Mesendoderm (in vitro differentiated cells): ENCODE measurements around the gene WNT7A.

Source experiments
- DNase-seq: peaks from one replicate; pipeline ENCODE4 v3.0.0; 2013
- H2AK5ac ChIP-seq: 2 replicates; pipeline ENCODE4 v1.6.1; 2013; ENCODE audit warnings: low read length, inconsistent platforms
- H2BK120ac ChIP-seq: 2 replicates; pipeline ENCODE4 v1.6.1; 2013; ENCODE audit warnings: low read depth, mild to moderate bottlenecking, low read length, moderate library complexity, mixed read lengths
- H2BK15ac ChIP-seq: replicated peaks from 2 replicates; pipeline ENCODE4 v1.6.1; 2013; ENCODE audit warnings: low read depth, mild to moderate bottlenecking, moderate library complexity
- H2BK5ac ChIP-seq: 2 replicates; pipeline ENCODE4 v1.6.1; 2013; ENCODE audit warnings: low read length, inconsistent platforms
- H3K18ac ChIP-seq: 2 replicates; pipeline ENCODE4 v1.6.1; 2013; ENCODE audit warnings: mild to moderate bottlenecking, low read length, mixed read lengths
- H3K23ac ChIP-seq: one replicate; pipeline ENCODE4 v1.6.1; 2013; ENCODE audit warnings: low read length
- H3K27ac ChIP-seq: 2 replicates; pipeline ENCODE4 v1.5.1; 2013; ENCODE audit warnings: low read depth, mild to moderate bottlenecking, inconsistent platforms, low read length, moderate library complexity
- H3K27me3 ChIP-seq: 2 replicates; pipeline ENCODE4 v1.6.1; 2013; ENCODE audit warnings: low read length, control low read depth, mild to moderate bottlenecking, inconsistent platforms; ENCODE audit not compliant: insufficient read depth, poor library complexity
- H3K36me3 ChIP-seq: 2 replicates; pipeline ENCODE4 v1.6.1; 2013; ENCODE audit warnings: low read length, inconsistent platforms; ENCODE audit not compliant: control insufficient read depth, insufficient read depth
- H3K4ac ChIP-seq: one replicate; pipeline ENCODE4 v1.6.1; 2013; ENCODE audit warnings: low read depth, mild to moderate bottlenecking, low read length, moderate library complexity
- H3K4me1 ChIP-seq: 2 replicates; pipeline ENCODE4 v1.6.1; 2013; ENCODE audit warnings: low read depth, low read length, inconsistent platforms; ENCODE audit not compliant: control insufficient read depth
- H3K4me2 ChIP-seq: 2 replicates; pipeline ENCODE4 v1.6.1; 2013; ENCODE audit warnings: low read length
- H3K4me3 ChIP-seq: 2 replicates; pipeline ENCODE4 v1.5.1; 2013; ENCODE audit warnings: mild to moderate bottlenecking, low read length
- H3K56ac ChIP-seq: one replicate; pipeline ENCODE4 v1.6.1; 2013; ENCODE audit warnings: low read length
- H3K79me1 ChIP-seq: 2 replicates; pipeline ENCODE4 v1.6.1; 2013; ENCODE audit warnings: low read length, inconsistent platforms
- H3K79me2 ChIP-seq: 2 replicates; pipeline ENCODE4 v1.6.1; 2013; ENCODE audit warnings: mild to moderate bottlenecking, low read length; ENCODE audit not compliant: control insufficient read depth, insufficient read depth
- H3K9ac ChIP-seq: 2 replicates; pipeline ENCODE4 v1.6.1; 2013; ENCODE audit warnings: low read length, inconsistent platforms
- H4K5ac ChIP-seq: one replicate; pipeline ENCODE4 v1.6.1; 2013; ENCODE audit warnings: low read length
- H4K8ac ChIP-seq: one replicate; pipeline ENCODE4 v1.6.1; 2013; ENCODE audit warnings: low read depth, mild to moderate bottlenecking, control low read depth, low read length, moderate library complexity
- WGBS: extraction: QIAGEN DNeasy Blood & Tissue Kit; methylation state at CpG from one replicate; pipeline ENCODE4 v1.1.7; 2013; ENCODE audit warnings: low lambda C conversion rate, missing lambda C conversion rate; ENCODE audit not compliant: insufficient coverage; ENCODE audit errors: extremely low coverage; 5-methylcytosine and 5-hydroxymethylcytosine counted together

WNT7A gene

GRCh38 chr3:13867732-13868131 lies 12.1 kb downstream of the WNT7A start:
- Histone ChIP-seq H2BK120ac (no peak overlapping the region), H3K4me1 (no peaks in the 10 kb centered on the region), H3K27me3 (no peaks in the 10 kb centered on the region), H3K18ac (no peak overlapping the region), H4K5ac (no peak overlapping the region), H3K36me3 (no peaks in the 10 kb centered on the region), H3K23ac (no peak overlapping the region), H3K9ac (no peak overlapping the region), H2AK5ac (no peak overlapping the region), H2BK5ac (no peak overlapping the region), H3K56ac (no peak overlapping the region), H3K4me3 (no peak overlapping the region), H2BK15ac (no peak overlapping the region), H3K79me2 (no peaks in the 10 kb centered on the region), H4K8ac (no peak overlapping the region), H3K27ac (no peak overlapping the region), H3K4me2 (no peak overlapping the region), H3K79me1 (no peaks in the 10 kb centered on the region), H3K4ac (no peak overlapping the region)
- DNase-seq, result no peak
- WGBS, result no CpG with 5 or more reads among the region's 3 CpGs

- Histone ChIP-seq H3K18ac (no peak overlapping the region), H4K5ac (no peak overlapping the region), H2AK5ac (no peak overlapping the region), H3K27me3 (no peaks in the 10 kb centered on the region), H3K36me3 (no peaks in the 10 kb centered on the region), H3K4me1 (no peaks in the 10 kb centered on the region), H3K4me3 (no peak overlapping the region), H3K23ac (no peak overlapping the region), H2BK5ac (no peak overlapping the region), H2BK120ac (no peak overlapping the region), H3K56ac (no peak overlapping the region), H3K4ac (no peak overlapping the region), H2BK15ac (no peak overlapping the region), H3K27ac (no peak overlapping the region), H3K79me1 (no peaks in the 10 kb centered on the region), H4K8ac (no peak overlapping the region), H3K4me2 (no peak overlapping the region), H3K79me2 (no peaks in the 10 kb centered on the region), H3K9ac (no peak overlapping the region)
- DNase-seq, result no peak
- WGBS, result no CpG with 5 or more reads among the region's 14 CpGs
Observed at GRCh38 chr3:13866041-13866965, 13.6 kb downstream of the WNT7A start.

GRCh38 chr3:13865581-13865980 lies 14.3 kb downstream of the WNT7A start:
- Histone ChIP-seq H3K9ac (no peak overlapping the region), H2BK5ac (no peak overlapping the region), H4K8ac (no peak overlapping the region), H3K56ac (no peak overlapping the region), H3K79me2 (no peaks in the 10 kb centered on the region), H3K4me3 (no peak overlapping the region), H3K79me1 (no peaks in the 10 kb centered on the region), H3K27ac (no peak overlapping the region), H2BK120ac (no peak overlapping the region), H3K4me1 (no peaks in the 10 kb centered on the region), H2AK5ac (no peak overlapping the region), H3K4me2 (no peak overlapping the region), H4K5ac (no peak overlapping the region), H3K18ac (no peak overlapping the region), H2BK15ac (no peak overlapping the region), H3K27me3 (no peaks in the 10 kb centered on the region), H3K36me3 (no peaks in the 10 kb centered on the region), H3K23ac (no peak overlapping the region), H3K4ac (no peak overlapping the region)
- DNase-seq, result no peak
- WGBS, result no CpG with 5 or more reads among the region's 7 CpGs

- Histone ChIP-seq H3K79me2 (no peaks in the 10 kb centered on the region), H3K4me2 (no peak overlapping the region), H3K9ac (no peak overlapping the region), H3K27ac (no peak overlapping the region), H4K5ac (no peak overlapping the region), H3K36me3 (no peaks in the 10 kb centered on the region), H2AK5ac (no peak overlapping the region), H3K4me1 (no peaks in the 10 kb centered on the region), H2BK120ac (no peak overlapping the region), H3K79me1 (no peaks in the 10 kb centered on the region), H3K27me3 (no peaks in the 10 kb centered on the region), H3K18ac (no peak overlapping the region), H3K56ac (no peak overlapping the region), H3K23ac (no peak overlapping the region), H3K4ac (no peak overlapping the region), H3K4me3 (no peak overlapping the region), H2BK5ac (no peak overlapping the region), H2BK15ac (no peak overlapping the region), H4K8ac (no peak overlapping the region)
- no peak for DNase-seq
- no CpG with 5 or more reads among the region's 4 CpGs for WGBS
Observed at GRCh38 chr3:13865106-13865505, 14.8 kb downstream of the WNT7A start.

GRCh38 chr3:13863965-13864595 lies 15.8 kb downstream of the WNT7A start:
- Histone ChIP-seq H2BK15ac (no peak overlapping the region), H3K27ac (no peak overlapping the region), H3K79me1 (no peaks in the 10 kb centered on the region), H3K4ac (no peak overlapping the region), H3K4me1 (no peaks in the 10 kb centered on the region), H3K4me3 (no peak overlapping the region), H3K27me3 (no peaks in the 10 kb centered on the region), H3K9ac (no peak overlapping the region), H2BK5ac (no peak overlapping the region), H3K36me3 (no peaks in the 10 kb centered on the region), H4K8ac (no peak overlapping the region), H2AK5ac (no peak overlapping the region), H3K18ac (no peak overlapping the region), H3K4me2 (no peak overlapping the region), H2BK120ac (no peak overlapping the region), H4K5ac (no peak overlapping the region), H3K56ac (no peak overlapping the region), H3K79me2 (no peaks in the 10 kb centered on the region), H3K23ac (no peak overlapping the region)
- no peak for DNase-seq
- whole genome bisulfite sequencing, result no CpG with 5 or more reads among the region's 10 CpGs
